Liver (tissue), 9 donors: ENCODE data around the gene TICAM2. TPM values are rescaled to one million over a fixed set of nuclear protein-coding genes. Genes with fewer than 3 reads are reported as not detected.

Experiments
- DNase-seq: peaks from one replicate; pipeline ENCODE4 v3.0.0-alpha.2; 2017; ENCODE audit warnings: low spot score
- H3K27ac ChIP-seq, 2 donors: one replicate each; pipeline ENCODE4 v1.7.0; 2013; ENCODE audit warnings: inconsistent platforms in 2 of 2, low read length in 2 of 2, control low read depth in 1 of 2, low read depth in 1 of 2, mild to moderate bottlenecking in 1 of 2
- H3K27me3 ChIP-seq, 4 donors: one replicate each; pipeline versions ENCODE4 v1.6.1 to v1.7.0; 2013; ENCODE audit warnings: low read length in 3 of 4, inconsistent platforms in 1 of 4, mild to moderate bottlenecking in 1 of 4, moderate library complexity in 1 of 4; ENCODE audit not compliant: control insufficient read depth in 4 of 4, insufficient read depth in 4 of 4
- H3K36me3 ChIP-seq, 4 donors: one replicate each; pipeline versions ENCODE4 v1.6.1 to v1.7.0; 2013; ENCODE audit warnings: low read length in 3 of 4, mild to moderate bottlenecking in 3 of 4, low read depth in 1 of 4, moderate library complexity in 1 of 4; ENCODE audit not compliant: control insufficient read depth in 4 of 4, insufficient read depth in 3 of 4
- H3K4me1 ChIP-seq, 4 donors: one replicate each; pipeline versions ENCODE4 v1.6.1 to v1.7.0; 2013; ENCODE audit warnings: low read length in 3 of 4, mild to moderate bottlenecking in 3 of 4, moderate library complexity in 1 of 4; ENCODE audit not compliant: control insufficient read depth in 4 of 4, insufficient read depth in 4 of 4
- H3K4me3 ChIP-seq, 3 donors: one replicate each; pipeline versions ENCODE4 v1.6.1 to v1.7.0; 2013; ENCODE audit warnings: low read length in 3 of 3, control low read depth in 1 of 3, low read depth in 1 of 3, mild to moderate bottlenecking in 1 of 3
- H3K9ac ChIP-seq, 2 donors: one replicate each; pipeline ENCODE4 v1.7.0; 2013; ENCODE audit warnings: low read length in 2 of 2, mild to moderate bottlenecking in 2 of 2, moderate library complexity in 2 of 2, control low read depth in 1 of 2, low read depth in 1 of 2
- H3K9me3 ChIP-seq, 4 donors: one replicate each; pipeline versions ENCODE4 v1.6.1 to v1.7.0; 2013; ENCODE audit warnings: low read length in 3 of 4; ENCODE audit not compliant: control insufficient read depth in 4 of 4
- FOXA2 ChIP-seq: IDR thresholded peaks from 2 replicates; pipeline ENCODE4 v1.6.1; 2016; ENCODE audit warnings: antibody characterized with exemption
- GABPA ChIP-seq, 2 donors: IDR thresholded peaks in 1 of 2; conservative IDR thresholded peaks in 1 of 2; 2 replicates each; pipeline ENCODE4 v1.6.1; 2016; ENCODE audit warnings: antibody characterized with exemption in 2 of 2, mild to moderate bottlenecking in 1 of 2, moderate library complexity in 1 of 2
- HNF4A ChIP-seq, 2 donors: conservative IDR thresholded peaks; 2 replicates each; pipeline ENCODE4 v1.6.1; 2016; ENCODE audit warnings: antibody characterized with exemption in 2 of 2, mild to moderate bottlenecking in 2 of 2
- JUND ChIP-seq, 2 donors: IDR thresholded peaks; 2 replicates each; pipeline ENCODE4 v1.6.1; 2016; ENCODE audit warnings: antibody characterized with exemption in 2 of 2
- NR2F2 ChIP-seq: IDR thresholded peaks from 2 replicates; pipeline ENCODE4 v1.6.1; 2016; ENCODE audit warnings: antibody characterized with exemption
- RAD21 ChIP-seq, 2 donors: IDR thresholded peaks; 2 replicates each; pipeline ENCODE4 v1.6.1; 2016; ENCODE audit warnings: antibody characterized with exemption in 2 of 2, mild to moderate bottlenecking in 2 of 2
- RXRA ChIP-seq, 2 donors: IDR thresholded peaks; 2 replicates each; pipeline ENCODE4 v1.6.1; 2017 to 2018; ENCODE audit warnings: antibody characterized with exemption in 2 of 2, mild to moderate bottlenecking in 1 of 2
- TAF1 ChIP-seq: conservative IDR thresholded peaks from 2 replicates; pipeline ENCODE4 v1.6.1; 2016; ENCODE audit warnings: antibody characterized with exemption, mild to moderate bottlenecking
- YY1 ChIP-seq: IDR thresholded peaks from 2 replicates; pipeline ENCODE4 v1.6.1; 2016; ENCODE audit warnings: antibody characterized with exemption, mild to moderate bottlenecking
- WGBS: extraction: QIAGEN DNeasy Blood & Tissue Kit; methylation state at CpG from one replicate; pipeline ENCODE4 v1.1.7; 2013; 5-methylcytosine and 5-hydroxymethylcytosine counted together
- polyA plus RNA-seq, 2 donors: library from polyadenylated mRNA; stranded (reverse) in 1 of 2; unstranded in 1 of 2; fragments of 200-250 nt in 1 of 2; fragments of >200 nt in 1 of 2; fragmentation: Nextera tagmentation in 1 of 2; extraction: Ambion mirVana in 1 of 2; gene quantifications; one replicate each; pipeline versions ENCODE4 v1.2.1 to v1.2.3, GENCODE V29; 2013 to 2015
- total RNA-seq, 2 donors: library from RNA; depleted of rRNA; stranded (reverse); fragments of >200 nt; gene quantifications; one replicate each; pipeline ENCODE4 v1.2.3, GENCODE V29; 2014
- TF ChIP-seq, protein P1 (sequence below): IDR thresholded peaks from 2 replicates; pipeline ENCODE4 v1.6.1; 2016; ENCODE audit warnings: antibody characterized with exemption
- TF ChIP-seq, protein P2 (sequence below): IDR thresholded peaks from 2 replicates; pipeline ENCODE4 v1.6.1; 2016; ENCODE audit warnings: antibody characterized with exemption
- TF ChIP-seq, protein P3 (sequence below): IDR thresholded peaks from 2 replicates; pipeline ENCODE4 v1.6.1; 2016; ENCODE audit warnings: antibody characterized with exemption, mild to moderate bottlenecking
- TF ChIP-seq, protein P4 (sequence below): IDR thresholded peaks from 2 replicates; pipeline ENCODE4 v1.6.1; 2016; ENCODE audit warnings: antibody characterized with exemption
- TF ChIP-seq, protein P5 (sequence below): fragments of 150-350 bp; IDR thresholded peaks from 2 replicates; pipeline ENCODE4 v1.5.1; 2017; ENCODE audit warnings: improper control_type of control experiment, low read depth, low read length; ENCODE audit not compliant: missing input control
- donor health status: healthy.
- donor health status: healthy.
- donor health status: healthy.
- donor health status: healthy.
- donor health status: healthy.

TICAM2 gene
- total and polyA plus RNA-seq, 4 donors: 0.50 to 1.5 (median 0.95) TPM

DNA sequence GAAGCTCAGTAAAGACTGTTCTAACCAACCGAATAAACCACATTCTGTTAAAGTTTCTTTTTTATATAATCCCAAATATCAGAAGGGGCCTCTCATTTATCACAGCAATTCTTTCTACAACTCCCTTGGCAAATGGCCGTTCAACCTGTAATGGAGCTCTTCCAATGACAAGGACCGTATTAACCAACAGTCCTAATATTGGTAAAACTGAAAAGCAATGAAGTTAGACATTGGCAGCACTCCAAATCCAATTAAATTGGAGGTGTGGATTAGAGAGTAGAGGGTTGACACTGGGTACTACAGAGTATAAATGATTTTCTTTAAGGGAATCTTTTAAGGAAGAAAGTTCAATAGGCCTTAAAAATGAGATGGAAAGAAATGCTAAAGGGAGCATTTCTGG lies 22.7 kb upstream of the TICAM2 start:
- WGBS: 18% methylated on average over 3 of the region's 3 CpGs
- H3K27ac ChIP-seq: peak overlapping the region; percentile 96
- peak overlapping the region; percentile 96 to 99 for H3K9ac ChIP-seq
- peaks cover 0 to 7% (median 4%) of the 10 kb centered on the region in 4 donors for H3K36me3 ChIP-seq
- TF ChIP-seq, protein P1, sequence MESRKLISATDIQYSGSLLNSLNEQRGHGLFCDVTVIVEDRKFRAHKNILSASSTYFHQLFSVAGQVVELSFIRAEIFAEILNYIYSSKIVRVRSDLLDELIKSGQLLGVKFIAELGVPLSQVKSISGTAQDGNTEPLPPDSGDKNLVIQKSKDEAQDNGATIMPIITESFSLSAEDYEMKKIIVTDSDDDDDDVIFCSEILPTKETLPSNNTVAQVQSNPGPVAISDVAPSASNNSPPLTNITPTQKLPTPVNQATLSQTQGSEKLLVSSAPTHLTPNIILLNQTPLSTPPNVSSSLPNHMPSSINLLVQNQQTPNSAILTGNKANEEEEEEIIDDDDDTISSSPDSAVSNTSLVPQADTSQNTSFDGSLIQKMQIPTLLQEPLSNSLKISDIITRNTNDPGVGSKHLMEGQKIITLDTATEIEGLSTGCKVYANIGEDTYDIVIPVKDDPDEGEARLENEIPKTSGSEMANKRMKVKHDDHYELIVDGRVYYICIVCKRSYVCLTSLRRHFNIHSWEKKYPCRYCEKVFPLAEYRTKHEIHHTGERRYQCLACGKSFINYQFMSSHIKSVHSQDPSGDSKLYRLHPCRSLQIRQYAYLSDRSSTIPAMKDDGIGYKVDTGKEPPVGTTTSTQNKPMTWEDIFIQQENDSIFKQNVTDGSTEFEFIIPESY: no peak
- TF ChIP-seq, protein P2, sequence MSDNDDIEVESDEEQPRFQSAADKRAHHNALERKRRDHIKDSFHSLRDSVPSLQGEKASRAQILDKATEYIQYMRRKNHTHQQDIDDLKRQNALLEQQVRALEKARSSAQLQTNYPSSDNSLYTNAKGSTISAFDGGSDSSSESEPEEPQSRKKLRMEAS: no peak
- peak; percentile 71 for TF ChIP-seq YY1
- DNase-seq: no peak
- H3K27me3 ChIP-seq: no peaks in the 10 kb centered on the region
- peak overlapping the region; percentile 68 to 94 (median 72) for H3K4me3 ChIP-seq
- no peaks in the 10 kb centered on the region for H3K9me3 ChIP-seq
- peaks cover 15 to 33% (median 24%) of the 10 kb centered on the region in 4 donors for H3K4me1 ChIP-seq

DNA sequence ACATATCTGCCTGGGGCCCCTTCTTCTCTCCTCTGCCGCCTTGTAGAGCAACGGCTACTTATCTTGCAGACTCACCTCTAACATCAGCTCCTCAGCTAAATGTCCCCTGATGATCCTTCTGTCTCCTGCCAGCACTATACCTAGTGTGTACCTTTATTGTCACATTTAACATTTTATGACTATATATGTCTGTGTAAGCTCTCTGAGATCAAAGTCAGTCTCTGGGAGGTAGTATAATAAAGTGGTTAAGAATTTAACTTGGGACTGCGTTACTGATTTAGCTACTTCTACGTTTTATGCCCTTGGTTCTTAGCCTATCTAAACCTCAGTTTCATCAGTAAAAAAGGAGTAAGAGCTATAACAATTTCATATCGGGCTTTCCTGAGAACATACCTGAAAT lies 21.4 kb upstream of the TICAM2 start:
- Histone ChIP-seq H3K4me1 (peaks cover 15 to 33% (median 24%) of the 10 kb centered on the region in 4 donors), H3K9me3 (no peaks in the 10 kb centered on the region), H3K27ac (peak overlapping the region in 1 of 2 donors; percentile 96), H3K27me3 (no peaks in the 10 kb centered on the region), H3K36me3 (peaks cover 0 to 19% (median 14%) of the 10 kb centered on the region in 4 donors), H3K9ac (peak overlapping the region in 1 of 2 donors; percentile 99), H3K4me3 (peak overlapping the region; percentile 68 to 94 (median 72))
- no peak for TF ChIP-seq FOXA2
- no peak for TF ChIP-seq JUND (IDR thresholded peaks at IDR 0.05)
- TF ChIP-seq RXRA (IDR thresholded peaks at IDR 0.05): no peak
- TF ChIP-seq, protein P3, sequence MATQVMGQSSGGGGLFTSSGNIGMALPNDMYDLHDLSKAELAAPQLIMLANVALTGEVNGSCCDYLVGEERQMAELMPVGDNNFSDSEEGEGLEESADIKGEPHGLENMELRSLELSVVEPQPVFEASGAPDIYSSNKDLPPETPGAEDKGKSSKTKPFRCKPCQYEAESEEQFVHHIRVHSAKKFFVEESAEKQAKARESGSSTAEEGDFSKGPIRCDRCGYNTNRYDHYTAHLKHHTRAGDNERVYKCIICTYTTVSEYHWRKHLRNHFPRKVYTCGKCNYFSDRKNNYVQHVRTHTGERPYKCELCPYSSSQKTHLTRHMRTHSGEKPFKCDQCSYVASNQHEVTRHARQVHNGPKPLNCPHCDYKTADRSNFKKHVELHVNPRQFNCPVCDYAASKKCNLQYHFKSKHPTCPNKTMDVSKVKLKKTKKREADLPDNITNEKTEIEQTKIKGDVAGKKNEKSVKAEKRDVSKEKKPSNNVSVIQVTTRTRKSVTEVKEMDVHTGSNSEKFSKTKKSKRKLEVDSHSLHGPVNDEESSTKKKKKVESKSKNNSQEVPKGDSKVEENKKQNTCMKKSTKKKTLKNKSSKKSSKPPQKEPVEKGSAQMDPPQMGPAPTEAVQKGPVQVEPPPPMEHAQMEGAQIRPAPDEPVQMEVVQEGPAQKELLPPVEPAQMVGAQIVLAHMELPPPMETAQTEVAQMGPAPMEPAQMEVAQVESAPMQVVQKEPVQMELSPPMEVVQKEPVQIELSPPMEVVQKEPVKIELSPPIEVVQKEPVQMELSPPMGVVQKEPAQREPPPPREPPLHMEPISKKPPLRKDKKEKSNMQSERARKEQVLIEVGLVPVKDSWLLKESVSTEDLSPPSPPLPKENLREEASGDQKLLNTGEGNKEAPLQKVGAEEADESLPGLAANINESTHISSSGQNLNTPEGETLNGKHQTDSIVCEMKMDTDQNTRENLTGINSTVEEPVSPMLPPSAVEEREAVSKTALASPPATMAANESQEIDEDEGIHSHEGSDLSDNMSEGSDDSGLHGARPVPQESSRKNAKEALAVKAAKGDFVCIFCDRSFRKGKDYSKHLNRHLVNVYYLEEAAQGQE: no peak
- TF ChIP-seq, protein P2: no peak
- TF ChIP-seq HNF4A (conservative IDR thresholded peaks at IDR 0.05): no peak
- no peak for TF ChIP-seq TAF1
- TF ChIP-seq, protein P4, sequence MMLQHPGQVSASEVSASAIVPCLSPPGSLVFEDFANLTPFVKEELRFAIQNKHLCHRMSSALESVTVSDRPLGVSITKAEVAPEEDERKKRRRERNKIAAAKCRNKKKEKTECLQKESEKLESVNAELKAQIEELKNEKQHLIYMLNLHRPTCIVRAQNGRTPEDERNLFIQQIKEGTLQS: no peak
- TF ChIP-seq, protein P5, sequence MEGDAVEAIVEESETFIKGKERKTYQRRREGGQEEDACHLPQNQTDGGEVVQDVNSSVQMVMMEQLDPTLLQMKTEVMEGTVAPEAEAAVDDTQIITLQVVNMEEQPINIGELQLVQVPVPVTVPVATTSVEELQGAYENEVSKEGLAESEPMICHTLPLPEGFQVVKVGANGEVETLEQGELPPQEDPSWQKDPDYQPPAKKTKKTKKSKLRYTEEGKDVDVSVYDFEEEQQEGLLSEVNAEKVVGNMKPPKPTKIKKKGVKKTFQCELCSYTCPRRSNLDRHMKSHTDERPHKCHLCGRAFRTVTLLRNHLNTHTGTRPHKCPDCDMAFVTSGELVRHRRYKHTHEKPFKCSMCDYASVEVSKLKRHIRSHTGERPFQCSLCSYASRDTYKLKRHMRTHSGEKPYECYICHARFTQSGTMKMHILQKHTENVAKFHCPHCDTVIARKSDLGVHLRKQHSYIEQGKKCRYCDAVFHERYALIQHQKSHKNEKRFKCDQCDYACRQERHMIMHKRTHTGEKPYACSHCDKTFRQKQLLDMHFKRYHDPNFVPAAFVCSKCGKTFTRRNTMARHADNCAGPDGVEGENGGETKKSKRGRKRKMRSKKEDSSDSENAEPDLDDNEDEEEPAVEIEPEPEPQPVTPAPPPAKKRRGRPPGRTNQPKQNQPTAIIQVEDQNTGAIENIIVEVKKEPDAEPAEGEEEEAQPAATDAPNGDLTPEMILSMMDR: no peak
- TF ChIP-seq YY1: no peak
- TF ChIP-seq NR2F2: no peak
- no peak for TF ChIP-seq GABPA (IDR thresholded peaks at IDR 0.05 in 1 of 2, conservative IDR thresholded peaks at IDR 0.05 in 1 of 2)
- no peak for TF ChIP-seq RAD21 (IDR thresholded peaks at IDR 0.05)
- TF ChIP-seq, protein P1: no peak
- no peak for DNase-seq
- WGBS: 66% methylated on average over 5 of the region's 5 CpGs
